Calu3 (cell line): ENCODE measurements around the gene WWOX. TPM values are rescaled to one million over a fixed set of nuclear protein-coding genes. Genes with fewer than 3 reads are reported as not detected.

Experiments used
- BruUV-seq: library from RNA; stranded (reverse); fragments of 400-500 nt; replicated peaks from 2 replicates; lab custom pipeline; 2021; lab: Mats Ljungman, UMichigan
- CTCF ChIA-PET: fragments of 300-600 bp; sonication (Branson Sonifier 250); formaldehyde crosslinking; loops from one replicate; lab custom pipeline; 2022; ENCODE audit warnings: antibody characterized with exemption; lab: Charles Lee
- DNase-seq: peaks from one replicate; pipeline ENCODE4 v3.0.0; 2022
- H3K27ac Mint-ChIP-seq: one replicate; pipeline ENCODE4 v1.8.0; 2022; ENCODE audit warnings: mixed read lengths; ENCODE audit not compliant: unreplicated experiment
- H3K27me3 Mint-ChIP-seq: one replicate; pipeline ENCODE4 v1.8.0; 2022; ENCODE audit warnings: mixed read lengths; ENCODE audit not compliant: unreplicated experiment
- H3K36me3 Mint-ChIP-seq: one replicate; pipeline ENCODE4 v1.8.0; 2022; ENCODE audit warnings: mild to moderate bottlenecking, moderate library complexity, mixed read lengths; ENCODE audit not compliant: insufficient read depth, unreplicated experiment
- H3K4me1 Mint-ChIP-seq: one replicate; pipeline ENCODE4 v1.8.0; 2022; ENCODE audit warnings: mild to moderate bottlenecking, low read depth, mixed read lengths; ENCODE audit not compliant: unreplicated experiment
- H3K4me3 Mint-ChIP-seq: one replicate; pipeline ENCODE4 v1.8.0; 2022; ENCODE audit warnings: mild to moderate bottlenecking, low read depth, moderate library complexity, mixed read lengths; ENCODE audit not compliant: unreplicated experiment
- H3K9me3 Mint-ChIP-seq: one replicate; pipeline ENCODE4 v1.8.0; 2022; ENCODE audit warnings: low read depth, mixed read lengths; ENCODE audit not compliant: unreplicated experiment
- CTCF ChIP-seq: fragments of 200-600 bp; IDR thresholded peaks from one replicate; pipeline ENCODE4 v1.8.0; 2022; ENCODE audit warnings: antibody characterized with exemption; ENCODE audit not compliant: unreplicated experiment
- intact Hi-C: fragments of 100-400 bp; cut with micrococcal nuclease; formaldehyde crosslinking; loops from one replicate; pipeline ENCODE4 v1.10.0; 2022; ENCODE audit not compliant: unreplicated experiment
- total RNA-seq: library from RNA; stranded (reverse); gene quantifications from 2 replicates; pipeline ENCODE4 v1.2.3, GENCODE V29; 2022

Gene WWOX
- total RNA-seq, 1 experiment from 2014 or later: 33.5 TPM

- Mint-ChIP-seq H3K27ac (no peak overlapping the region), H3K36me3 (peaks cover 5% of the 10 kb centered on the region), H3K4me3 (no peak overlapping the region), H3K27me3 (no peaks in the 10 kb centered on the region), H3K4me1 (peaks cover 16% of the 10 kb centered on the region), H3K9me3 (no peaks in the 10 kb centered on the region)
- intact Hi-C loops: no loop called here
- no peak for TF ChIP-seq CTCF
- no TSS peak for BruUV-seq
- no peak for DNase-seq
- CTCF ChIA-PET: no interaction called here
These were observed 116.8 kb downstream of the WWOX start for GRCh38 chr16:78216166-78216745.

GRCh38 chr16:78217276-78217675, 117.8 kb downstream of the WWOX start:
- no peak for TF ChIP-seq CTCF
- no peaks in the 10 kb centered on the region for H3K36me3 Mint-ChIP-seq
- CTCF ChIA-PET: no interaction called here
- H3K9me3 Mint-ChIP-seq: no peaks in the 10 kb centered on the region
- H3K4me3 Mint-ChIP-seq: no peak overlapping the region
- H3K27ac Mint-ChIP-seq: no peak overlapping the region
- H3K4me1 Mint-ChIP-seq: peaks cover 5% of the 10 kb centered on the region
- intact Hi-C loops: no loop called here
- BruUV-seq: no TSS peak
- no peak for DNase-seq
- no peaks in the 10 kb centered on the region for H3K27me3 Mint-ChIP-seq

- intact Hi-C loops: no loop called here
- no peaks in the 10 kb centered on the region for H3K4me1 Mint-ChIP-seq
- H3K27me3 Mint-ChIP-seq: no peaks in the 10 kb centered on the region
- no peak overlapping the region for H3K27ac Mint-ChIP-seq
- H3K4me3 Mint-ChIP-seq: no peak overlapping the region
- TF ChIP-seq CTCF: no peak
- CTCF ChIA-PET: no interaction called here
- BruUV-seq: no TSS peak
- H3K36me3 Mint-ChIP-seq: no peaks in the 10 kb centered on the region
- no peaks in the 10 kb centered on the region for H3K9me3 Mint-ChIP-seq
- DNase-seq: no peak
These were observed 118.8 kb downstream of the WWOX start for GRCh38 chr16:78218279-78218678.

GRCh38 chr16:78218856-78219651, 119.6 kb downstream of the WWOX start:
- Mint-ChIP-seq H3K36me3 (no peaks in the 10 kb centered on the region), H3K27ac (no peak overlapping the region), H3K27me3 (no peaks in the 10 kb centered on the region), H3K4me1 (no peaks in the 10 kb centered on the region), H3K4me3 (no peak overlapping the region), H3K9me3 (no peaks in the 10 kb centered on the region)
- BruUV-seq: no TSS peak
- TF ChIP-seq CTCF: no peak
- DNase-seq: no peak
- intact Hi-C loops: no loop called here
- CTCF ChIA-PET: no interaction called here
